C4-2B (cell line): Measurements from ENCODE around the gene ATRNL1.

ENCODE experiments used
- H3K27ac ChIP-seq: fragments of 450-650 bp; 2 replicates; pipeline ENCODE4 v1.5.1; 2017
- ZFX ChIP-seq: fragments of 450-650 bp; IDR thresholded peaks from 2 replicates; pipeline ENCODE4 v1.6.1; 2017
- TF ChIP-seq, protein P1 (sequence below): fragments of 450-650 bp; conservative IDR thresholded peaks from 2 replicates; pipeline ENCODE4 v1.5.1; 2017; ENCODE audit warnings: mild to moderate bottlenecking

Gene ATRNL1

GRCh38 chr10:115049960-115050359 is 43.2 kb upstream of the ATRNL1 start:
- TF ChIP-seq, protein P1, sequence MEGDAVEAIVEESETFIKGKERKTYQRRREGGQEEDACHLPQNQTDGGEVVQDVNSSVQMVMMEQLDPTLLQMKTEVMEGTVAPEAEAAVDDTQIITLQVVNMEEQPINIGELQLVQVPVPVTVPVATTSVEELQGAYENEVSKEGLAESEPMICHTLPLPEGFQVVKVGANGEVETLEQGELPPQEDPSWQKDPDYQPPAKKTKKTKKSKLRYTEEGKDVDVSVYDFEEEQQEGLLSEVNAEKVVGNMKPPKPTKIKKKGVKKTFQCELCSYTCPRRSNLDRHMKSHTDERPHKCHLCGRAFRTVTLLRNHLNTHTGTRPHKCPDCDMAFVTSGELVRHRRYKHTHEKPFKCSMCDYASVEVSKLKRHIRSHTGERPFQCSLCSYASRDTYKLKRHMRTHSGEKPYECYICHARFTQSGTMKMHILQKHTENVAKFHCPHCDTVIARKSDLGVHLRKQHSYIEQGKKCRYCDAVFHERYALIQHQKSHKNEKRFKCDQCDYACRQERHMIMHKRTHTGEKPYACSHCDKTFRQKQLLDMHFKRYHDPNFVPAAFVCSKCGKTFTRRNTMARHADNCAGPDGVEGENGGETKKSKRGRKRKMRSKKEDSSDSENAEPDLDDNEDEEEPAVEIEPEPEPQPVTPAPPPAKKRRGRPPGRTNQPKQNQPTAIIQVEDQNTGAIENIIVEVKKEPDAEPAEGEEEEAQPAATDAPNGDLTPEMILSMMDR, result no peak
- no peak for TF ChIP-seq ZFX
- H3K27ac ChIP-seq, result no peak overlapping the region

GRCh38 chr10:115050375-115051010 is 42.7 kb upstream of the ATRNL1 start:
- TF ChIP-seq, protein P1, result no peak
- TF ChIP-seq ZFX, result no peak
- H3K27ac ChIP-seq, result no peak overlapping the region

- H3K27ac ChIP-seq, result no peak overlapping the region
- TF ChIP-seq ZFX, result no peak
- TF ChIP-seq, protein P1, result no peak
Measured at GRCh38 chr10:115051216-115051615, 41.9 kb upstream of the ATRNL1 start.

DNA sequence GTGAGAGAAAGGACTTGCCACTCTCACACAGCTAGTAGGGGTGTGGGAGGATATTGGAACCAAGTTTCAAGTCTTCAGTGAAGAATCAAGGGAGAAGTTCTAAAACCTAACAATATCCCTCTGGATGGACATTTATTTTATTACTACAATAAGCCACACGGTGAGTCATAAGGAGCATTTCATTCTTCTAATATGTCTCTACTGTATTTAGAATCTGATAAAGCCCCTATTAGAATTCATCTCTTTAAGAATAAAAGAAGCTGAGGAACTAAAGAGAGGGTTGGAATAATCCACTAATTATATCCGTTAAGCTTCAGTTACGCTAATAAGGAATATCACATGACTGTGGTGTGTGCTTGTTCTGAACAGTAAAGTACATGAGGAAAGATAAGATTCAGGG is 40.9 kb upstream of the ATRNL1 start:
- no peak for TF ChIP-seq ZFX
- TF ChIP-seq, protein P1, result no peak
- H3K27ac ChIP-seq, result no peak overlapping the region

GRCh38 chr10:115052728-115053127 is 40.4 kb upstream of the ATRNL1 start:
- TF ChIP-seq ZFX, result no peak
- TF ChIP-seq, protein P1, result no peak
- H3K27ac ChIP-seq, result no peak overlapping the region

GRCh38 chr10:115056186-115056585 is 37.0 kb upstream of the ATRNL1 start:
- TF ChIP-seq, protein P1, result no peak
- TF ChIP-seq ZFX, result no peak
- H3K27ac ChIP-seq, result no peak overlapping the region

DNA sequence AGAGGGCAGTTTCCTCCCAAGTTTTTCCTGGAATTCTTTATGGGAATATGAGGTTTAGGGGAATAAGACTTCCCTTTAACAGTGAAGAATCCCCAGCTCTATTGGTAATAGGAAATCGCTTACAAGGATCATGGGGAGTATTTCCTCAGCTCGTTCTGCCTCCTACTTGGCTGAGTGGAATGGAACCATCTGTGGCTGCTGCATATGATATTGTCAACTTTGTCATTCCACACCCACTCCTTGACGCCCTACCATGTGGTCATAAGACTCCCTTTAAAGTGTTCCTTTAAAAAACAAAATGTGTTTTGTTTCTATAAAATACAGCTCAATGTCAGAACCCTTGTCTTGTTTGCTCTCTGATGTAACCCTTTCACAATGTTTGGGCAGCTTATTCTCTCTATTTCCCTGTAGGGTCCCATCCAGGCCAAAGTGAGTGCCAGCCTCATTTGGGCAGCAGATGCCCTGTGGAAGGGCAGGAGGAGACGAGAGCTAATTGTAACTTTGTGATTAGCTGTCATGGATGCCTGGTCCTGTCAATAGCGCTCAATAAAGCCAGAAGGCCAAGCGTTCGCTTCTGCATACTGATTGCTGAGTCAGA is 33.8 kb upstream of the ATRNL1 start:
- TF ChIP-seq ZFX, result no peak
- TF ChIP-seq, protein P1, result no peak
- H3K27ac ChIP-seq, result no peak overlapping the region
